VCaP (cell line): ENCODE data around the gene HTR2A.

ENCODE experiments used
- H3K27ac ChIP-seq: fragments of 450-650 bp; 2 replicates; pipeline ENCODE4 v1.5.1; 2017
- TF ChIP-seq, protein P1 (sequence below): fragments of 450-650 bp; conservative IDR thresholded peaks from 2 replicates; pipeline ENCODE4 v1.5.1; 2017; ENCODE audit warnings: mild to moderate bottlenecking, moderate library complexity

HTR2A gene

DNA sequence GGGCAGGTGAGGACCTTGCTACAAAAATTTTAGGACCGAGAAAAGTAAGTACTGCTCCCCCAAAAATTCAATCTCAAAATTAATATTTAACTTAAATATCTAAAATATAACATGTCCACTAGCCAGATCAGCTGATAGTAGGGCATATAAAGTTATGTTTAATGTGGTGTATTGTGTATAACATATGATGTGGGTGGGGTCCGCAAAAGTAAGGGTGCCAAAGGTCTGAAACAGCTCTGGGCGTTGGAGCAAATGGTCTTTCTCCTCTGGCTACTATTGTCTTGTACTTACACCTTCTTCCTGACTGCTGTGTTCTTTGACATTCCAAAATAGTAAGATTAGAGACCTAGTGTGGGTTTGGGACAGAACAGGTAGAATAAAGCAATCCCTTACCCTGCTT is 41.2 kb downstream of the HTR2A start:
- no peak overlapping the region for H3K27ac ChIP-seq
- TF ChIP-seq, protein P1, sequence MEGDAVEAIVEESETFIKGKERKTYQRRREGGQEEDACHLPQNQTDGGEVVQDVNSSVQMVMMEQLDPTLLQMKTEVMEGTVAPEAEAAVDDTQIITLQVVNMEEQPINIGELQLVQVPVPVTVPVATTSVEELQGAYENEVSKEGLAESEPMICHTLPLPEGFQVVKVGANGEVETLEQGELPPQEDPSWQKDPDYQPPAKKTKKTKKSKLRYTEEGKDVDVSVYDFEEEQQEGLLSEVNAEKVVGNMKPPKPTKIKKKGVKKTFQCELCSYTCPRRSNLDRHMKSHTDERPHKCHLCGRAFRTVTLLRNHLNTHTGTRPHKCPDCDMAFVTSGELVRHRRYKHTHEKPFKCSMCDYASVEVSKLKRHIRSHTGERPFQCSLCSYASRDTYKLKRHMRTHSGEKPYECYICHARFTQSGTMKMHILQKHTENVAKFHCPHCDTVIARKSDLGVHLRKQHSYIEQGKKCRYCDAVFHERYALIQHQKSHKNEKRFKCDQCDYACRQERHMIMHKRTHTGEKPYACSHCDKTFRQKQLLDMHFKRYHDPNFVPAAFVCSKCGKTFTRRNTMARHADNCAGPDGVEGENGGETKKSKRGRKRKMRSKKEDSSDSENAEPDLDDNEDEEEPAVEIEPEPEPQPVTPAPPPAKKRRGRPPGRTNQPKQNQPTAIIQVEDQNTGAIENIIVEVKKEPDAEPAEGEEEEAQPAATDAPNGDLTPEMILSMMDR = no peak

- H3K27ac ChIP-seq = no peak overlapping the region
- TF ChIP-seq, protein P1 = no peak
Measured at GRCh38 chr13:46855166-46855565, 41.7 kb downstream of the HTR2A start.

DNA sequence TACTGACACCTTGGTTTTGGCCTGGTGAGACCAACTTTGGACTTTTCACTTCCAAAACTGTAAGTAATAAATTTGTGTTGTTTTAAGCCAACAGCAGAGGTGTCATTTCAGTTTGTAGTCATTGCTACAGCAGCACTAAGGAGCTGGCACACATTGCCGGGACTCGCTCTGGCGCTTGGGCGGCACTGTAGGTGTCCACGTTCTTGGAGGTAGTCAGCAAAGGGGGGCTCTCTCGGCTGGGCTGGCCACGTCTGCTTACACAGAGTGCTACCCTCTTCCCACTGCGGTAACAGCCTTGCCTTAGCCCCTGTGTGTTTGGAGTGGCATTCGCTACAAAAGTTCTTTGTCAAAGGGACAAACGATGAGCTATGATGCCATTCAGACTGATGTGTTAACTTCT is 44.7 kb downstream of the HTR2A start:
- TF ChIP-seq, protein P1 = no peak
- no peak overlapping the region for H3K27ac ChIP-seq

DNA sequence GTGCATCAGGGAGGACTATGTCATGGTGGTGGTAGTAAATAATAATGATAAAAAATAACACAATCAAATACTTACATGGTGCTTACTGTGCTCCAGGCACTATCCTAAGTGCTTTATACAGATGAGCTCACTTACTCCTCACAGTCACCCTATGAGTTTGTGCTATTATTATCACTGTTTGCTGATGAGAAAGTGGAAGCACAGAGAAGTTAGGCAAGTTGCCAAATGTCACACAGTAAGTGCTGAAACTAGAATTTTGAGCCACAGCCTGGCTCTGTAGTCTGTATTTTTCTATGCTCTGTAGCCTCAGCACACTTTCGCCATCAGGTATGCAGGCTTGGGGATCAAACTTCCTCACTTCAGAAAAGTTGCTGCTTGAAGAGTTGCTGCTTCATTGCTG is 46.6 kb downstream of the HTR2A start:
- TF ChIP-seq, protein P1 = no peak
- no peak overlapping the region for H3K27ac ChIP-seq

DNA sequence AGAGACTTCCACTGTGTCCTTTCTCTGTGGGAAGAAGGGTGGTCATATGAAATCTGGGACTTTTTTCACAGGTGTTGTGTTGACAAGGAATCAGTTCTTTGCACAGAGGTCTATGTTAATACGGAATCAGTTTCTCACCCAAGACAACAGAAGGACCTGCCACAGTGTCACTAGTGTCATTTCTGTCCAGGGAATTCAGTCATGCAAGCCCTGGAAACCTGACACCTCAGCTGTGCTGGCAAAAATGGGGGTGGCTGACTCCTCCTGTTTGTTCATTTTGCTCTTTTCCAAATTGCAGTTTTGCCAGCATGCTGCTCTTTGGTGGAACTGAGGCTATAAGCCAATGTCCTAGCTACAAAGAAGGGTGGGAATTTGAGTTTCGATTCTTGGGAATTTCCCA is 50.1 kb downstream of the HTR2A start:
- TF ChIP-seq, protein P1 = no peak
- H3K27ac ChIP-seq = no peak overlapping the region

DNA sequence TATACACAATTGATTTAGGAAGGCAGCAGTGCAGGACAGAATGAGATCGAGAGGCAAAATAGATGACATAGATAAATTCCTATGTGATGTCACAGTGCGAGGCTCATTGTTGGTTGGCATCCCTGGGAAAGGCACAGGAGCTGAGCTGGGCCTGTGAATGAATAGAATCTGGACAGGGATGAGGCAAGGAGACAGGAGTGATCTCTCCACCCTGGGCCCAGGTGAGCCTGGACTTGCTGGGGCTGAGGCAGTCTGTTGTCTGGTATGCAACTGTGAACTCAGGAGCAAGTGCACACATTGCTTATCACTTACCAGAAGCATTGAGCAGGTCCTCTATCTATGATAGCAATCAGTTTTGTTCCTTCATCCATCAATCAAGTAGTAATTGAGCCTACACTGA is 51.7 kb downstream of the HTR2A start:
- H3K27ac ChIP-seq = no peak overlapping the region
- TF ChIP-seq, protein P1 = no peak

DNA sequence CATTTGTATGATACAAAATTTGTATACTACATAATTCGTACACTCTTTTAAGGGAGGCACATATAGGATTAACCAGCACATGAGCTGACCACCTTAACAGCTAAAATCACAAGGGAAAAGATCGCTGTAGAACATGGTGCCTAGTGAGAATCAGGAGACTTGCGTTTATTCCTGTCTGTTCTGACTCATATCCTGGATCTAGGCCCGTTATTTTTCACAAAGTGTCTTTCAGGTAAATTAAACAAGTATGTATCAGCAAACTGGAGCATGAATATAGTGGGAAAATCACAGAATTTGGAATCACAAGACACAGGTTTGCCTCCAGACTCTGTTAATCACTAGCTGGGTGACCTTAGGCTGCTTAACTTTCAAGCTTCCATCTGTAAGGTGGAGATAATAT is 52.4 kb downstream of the HTR2A start:
- no peak overlapping the region for H3K27ac ChIP-seq
- TF ChIP-seq, protein P1 = no peak

- TF ChIP-seq, protein P1 = no peak
- H3K27ac ChIP-seq = no peak overlapping the region
Measured at GRCh38 chr13:46839399-46839798, 57.5 kb downstream of the HTR2A start.
